ENCODE data around the gene PTPRM.
A peak's percentile ranks its signal among the peaks of the same experiment; 100 is the strongest.

PTPRM gene

DNA sequence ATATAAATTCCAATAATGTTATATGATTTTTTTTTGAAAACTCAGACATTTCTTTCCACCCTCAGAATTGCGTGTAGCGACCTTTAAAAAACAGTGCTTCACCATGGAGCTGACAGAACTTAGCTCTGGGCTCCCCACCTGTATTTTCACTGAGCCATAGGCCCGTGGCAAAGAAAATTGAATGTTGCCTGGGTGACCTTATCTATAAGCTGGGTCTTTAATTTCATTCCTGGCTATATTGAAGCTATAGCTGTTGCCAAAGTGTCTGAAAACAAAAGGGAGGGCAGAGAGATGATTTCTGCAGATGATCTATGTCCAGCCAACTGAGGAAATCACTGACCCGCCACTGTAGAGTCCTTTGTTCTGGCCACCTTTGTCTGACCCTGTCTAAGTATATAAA, 411.7 kb downstream of the PTPRM start:
- Histone ChIP-seq H3K4me1 (ENCODE audit: control insufficient read depth, insufficient read depth, low read length) (no peaks in the 10 kb centered on the region), H3K27me3 (ENCODE audit: control insufficient read depth, insufficient read depth, low read length) (no peaks in the 10 kb centered on the region), H3K4me3 (ENCODE audit: low read length) (no peak overlapping the region), H3K36me3 (ENCODE audit: control insufficient read depth, insufficient read depth, low read length) (no peaks in the 10 kb centered on the region), H3K27ac (ENCODE audit: low read length) (no peak overlapping the region), H3K9me3 (ENCODE audit: control insufficient read depth, insufficient read depth, low read length) (no peaks in the 10 kb centered on the region)
- no CpG with 5 or more reads among the region's 4 CpGs for WGBS (ENCODE audit: insufficient coverage, insufficient read length)
- DNase-seq (ENCODE audit: low read depth, low spot score) = no peak

DNA sequence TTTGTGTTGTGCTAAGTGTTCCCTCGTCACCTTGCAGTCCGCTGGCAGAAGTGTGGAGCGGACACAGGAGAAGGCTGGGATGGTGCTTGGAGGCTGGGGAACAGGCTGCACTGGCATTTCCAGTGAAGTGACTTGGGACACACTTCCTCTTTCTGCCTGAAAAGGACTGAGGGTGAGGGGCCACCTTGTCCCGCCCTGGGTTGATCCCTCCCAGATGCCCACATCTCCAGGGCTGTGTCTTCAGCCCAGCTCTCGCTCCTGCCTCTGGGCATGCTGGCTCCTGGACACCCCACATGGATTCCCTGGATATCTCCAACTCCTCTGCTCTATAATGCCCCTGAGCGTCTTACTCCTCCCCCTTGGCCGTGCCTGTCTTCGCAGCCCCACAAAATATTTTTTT, 412.6 kb downstream of the PTPRM start:
- H3K36me3 ChIP-seq (ENCODE audit: control insufficient read depth, insufficient read depth, low read length) = no peaks in the 10 kb centered on the region
- H3K9me3 ChIP-seq (ENCODE audit: control insufficient read depth, insufficient read depth, low read length) = no peaks in the 10 kb centered on the region
- no CpG with 5 or more reads among the region's 8 CpGs for WGBS (ENCODE audit: insufficient coverage, insufficient read length)
- no peak overlapping the region for H3K4me3 ChIP-seq (ENCODE audit: low read length)
- no peak for DNase-seq (ENCODE audit: low read depth, low spot score)
- no peaks in the 10 kb centered on the region for H3K4me1 ChIP-seq (ENCODE audit: control insufficient read depth, insufficient read depth, low read length)
- H3K27me3 ChIP-seq (ENCODE audit: control insufficient read depth, insufficient read depth, low read length) = no peaks in the 10 kb centered on the region
- no peak overlapping the region for H3K27ac ChIP-seq (ENCODE audit: low read length)

DNA sequence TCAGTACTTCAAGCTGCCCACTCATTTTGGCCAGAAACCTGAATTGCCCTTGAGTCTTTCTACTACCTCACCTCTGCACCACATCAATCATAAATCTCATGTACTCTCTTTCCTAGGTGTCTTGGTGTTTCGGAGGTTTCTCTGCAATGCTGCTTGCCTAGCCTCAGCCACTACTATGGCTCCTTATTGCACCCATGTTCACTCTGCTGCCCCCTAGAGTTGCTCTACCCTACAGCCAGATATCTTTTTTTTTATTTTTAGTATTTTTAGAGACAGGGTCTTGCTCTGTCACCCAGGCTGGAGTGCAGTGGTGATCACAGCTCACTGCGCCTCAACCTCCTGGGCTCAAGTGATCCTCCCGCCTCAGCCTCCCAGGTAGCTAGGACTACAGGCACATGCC, 413.0 kb downstream of the PTPRM start:
- Histone ChIP-seq H3K36me3 (ENCODE audit: control insufficient read depth, insufficient read depth, low read length) (no peaks in the 10 kb centered on the region), H3K9me3 (ENCODE audit: control insufficient read depth, insufficient read depth, low read length) (no peaks in the 10 kb centered on the region), H3K4me3 (ENCODE audit: low read length) (no peak overlapping the region), H3K4me1 (ENCODE audit: control insufficient read depth, insufficient read depth, low read length) (no peaks in the 10 kb centered on the region), H3K27me3 (ENCODE audit: control insufficient read depth, insufficient read depth, low read length) (no peaks in the 10 kb centered on the region), H3K27ac (ENCODE audit: low read length) (no peak overlapping the region)
- no CpG with 5 or more reads among the region's 3 CpGs for WGBS (ENCODE audit: insufficient coverage, insufficient read length)
- peak; percentile 33 for DNase-seq (ENCODE audit: low read depth, low spot score)

DNA sequence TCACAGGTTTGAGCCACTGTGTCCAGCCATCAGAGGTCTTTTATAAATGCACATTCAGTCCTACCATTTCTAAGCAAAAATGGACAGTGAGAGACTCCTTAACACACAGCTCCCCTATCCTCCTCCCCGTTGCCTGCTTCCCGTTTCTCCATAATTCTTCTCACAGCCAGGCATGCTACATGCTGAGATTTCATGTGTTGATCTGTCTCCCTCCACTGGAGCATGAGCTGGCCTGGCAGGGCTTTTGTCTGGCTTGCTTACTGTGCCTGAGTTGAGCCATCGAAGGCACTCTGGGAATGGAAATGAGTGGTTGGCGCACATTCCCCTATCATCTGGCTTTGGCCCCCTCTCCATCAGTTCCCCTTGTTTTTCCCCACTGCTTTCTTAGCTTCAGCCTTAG, 413.5 kb downstream of the PTPRM start:
- no CpG with 5 or more reads among the region's 4 CpGs for WGBS (ENCODE audit: insufficient coverage, insufficient read length)
- no peak overlapping the region for H3K4me3 ChIP-seq (ENCODE audit: low read length)
- no peaks in the 10 kb centered on the region for H3K4me1 ChIP-seq (ENCODE audit: control insufficient read depth, insufficient read depth, low read length)
- H3K27me3 ChIP-seq (ENCODE audit: control insufficient read depth, insufficient read depth, low read length) = no peaks in the 10 kb centered on the region
- H3K9me3 ChIP-seq (ENCODE audit: control insufficient read depth, insufficient read depth, low read length) = no peaks in the 10 kb centered on the region
- no peaks in the 10 kb centered on the region for H3K36me3 ChIP-seq (ENCODE audit: control insufficient read depth, insufficient read depth, low read length)
- DNase-seq (ENCODE audit: low read depth, low spot score) = no peak
- no peak overlapping the region for H3K27ac ChIP-seq (ENCODE audit: low read length)

DNA sequence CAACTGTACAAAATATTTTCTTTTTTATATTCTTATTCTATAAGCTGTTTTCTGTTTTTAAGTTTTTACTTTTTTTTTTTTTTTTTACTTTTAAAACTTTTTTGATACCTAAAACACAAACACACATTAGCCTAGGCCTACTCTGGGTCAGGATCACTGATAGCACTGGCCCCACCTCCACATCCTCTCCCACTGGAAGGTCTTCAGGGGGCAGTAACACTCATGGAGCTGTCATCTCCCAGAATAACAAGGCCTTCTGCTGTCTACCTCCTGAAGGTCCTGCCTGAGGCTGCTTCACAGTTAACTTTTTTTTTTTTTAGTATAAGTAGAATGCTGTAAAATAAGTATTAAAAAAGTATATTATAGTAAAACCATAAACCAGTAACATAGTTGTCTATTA, 415.1 kb downstream of the PTPRM start:
- no peaks in the 10 kb centered on the region for H3K4me1 ChIP-seq (ENCODE audit: control insufficient read depth, insufficient read depth, low read length)
- H3K4me3 ChIP-seq (ENCODE audit: low read length) = no peak overlapping the region
- no peak for DNase-seq (ENCODE audit: low read depth, low spot score)
- H3K27me3 ChIP-seq (ENCODE audit: control insufficient read depth, insufficient read depth, low read length) = no peaks in the 10 kb centered on the region
- H3K36me3 ChIP-seq (ENCODE audit: control insufficient read depth, insufficient read depth, low read length) = no peaks in the 10 kb centered on the region
- H3K9me3 ChIP-seq (ENCODE audit: control insufficient read depth, insufficient read depth, low read length) = no peaks in the 10 kb centered on the region
- H3K27ac ChIP-seq (ENCODE audit: low read length) = no peak overlapping the region

DNA sequence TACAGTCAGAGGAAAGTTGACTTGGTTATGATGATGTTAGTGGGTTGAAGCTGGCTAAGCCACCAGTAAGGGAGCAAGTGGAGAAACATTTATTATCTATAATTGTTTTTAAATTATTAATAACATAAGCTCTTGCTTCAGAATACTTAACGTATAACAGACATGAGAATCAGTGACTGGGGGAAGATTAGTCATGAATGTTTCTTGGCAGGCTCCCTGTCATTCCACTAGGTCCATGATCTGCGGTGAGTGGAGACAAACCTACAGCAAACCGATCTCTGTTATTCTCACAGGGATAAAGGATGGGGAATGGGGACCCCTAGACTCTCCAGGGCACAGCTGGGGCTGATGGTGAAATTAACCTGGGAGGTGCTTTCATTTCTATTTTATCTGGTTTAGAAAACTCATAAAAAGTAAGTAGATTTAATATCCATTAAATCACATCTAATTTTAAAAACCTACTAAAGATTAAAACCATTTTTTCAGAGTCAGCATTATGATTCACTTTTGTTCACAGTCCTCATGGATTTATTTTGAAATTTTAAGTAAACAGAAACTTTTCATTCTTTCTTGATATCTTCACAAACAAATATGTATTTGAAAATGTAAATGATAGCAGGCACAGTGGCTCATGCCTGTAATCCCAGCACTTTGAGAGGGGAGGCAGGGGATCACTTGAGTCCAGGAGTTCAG, 420.3 kb downstream of the PTPRM start:
- Histone ChIP-seq H3K4me1 (ENCODE audit: control insufficient read depth, insufficient read depth, low read length) (no peaks in the 10 kb centered on the region), H3K27ac (ENCODE audit: low read length) (no peak overlapping the region), H3K4me3 (ENCODE audit: low read length) (no peak overlapping the region), H3K9me3 (ENCODE audit: control insufficient read depth, insufficient read depth, low read length) (no peaks in the 10 kb centered on the region), H3K27me3 (ENCODE audit: control insufficient read depth, insufficient read depth, low read length) (no peaks in the 10 kb centered on the region), H3K36me3 (ENCODE audit: control insufficient read depth, insufficient read depth, low read length) (no peaks in the 10 kb centered on the region)
- no CpG with 5 or more reads among the region's 3 CpGs for WGBS (ENCODE audit: insufficient coverage, insufficient read length)
- DNase-seq (ENCODE audit: low read depth, low spot score) = no peak

DNA sequence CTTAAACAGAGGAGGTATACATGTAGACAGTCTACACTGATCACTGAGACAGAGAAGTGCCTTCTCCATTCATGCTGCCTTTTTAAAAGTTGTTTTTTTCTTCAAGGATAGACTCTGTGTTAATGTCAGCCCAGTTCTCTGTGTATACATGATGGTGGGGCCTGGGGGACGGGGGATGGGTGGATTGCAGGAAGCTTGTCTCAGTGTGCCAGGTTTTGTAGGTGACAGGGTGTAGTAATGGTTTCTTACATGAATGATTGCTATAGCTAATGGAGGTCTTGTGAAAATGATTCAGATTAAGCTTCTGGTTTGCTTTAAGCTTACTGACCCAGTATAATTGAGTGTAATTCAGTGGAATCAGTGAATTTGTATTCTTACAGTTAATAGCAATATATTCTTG, 423.6 kb downstream of the PTPRM start:
- WGBS (ENCODE audit: insufficient coverage, insufficient read length) = no CpG with 5 or more reads among the region's 1 CpG
- DNase-seq (ENCODE audit: low read depth, low spot score) = no peak
- no peaks in the 10 kb centered on the region for H3K27me3 ChIP-seq (ENCODE audit: control insufficient read depth, insufficient read depth, low read length)
- no peak overlapping the region for H3K4me3 ChIP-seq (ENCODE audit: low read length)
- no peaks in the 10 kb centered on the region for H3K4me1 ChIP-seq (ENCODE audit: control insufficient read depth, insufficient read depth, low read length)
- no peaks in the 10 kb centered on the region for H3K36me3 ChIP-seq (ENCODE audit: control insufficient read depth, insufficient read depth, low read length)
- no peak overlapping the region for H3K27ac ChIP-seq (ENCODE audit: low read length)
- H3K9me3 ChIP-seq (ENCODE audit: control insufficient read depth, insufficient read depth, low read length) = no peaks in the 10 kb centered on the region

DNA sequence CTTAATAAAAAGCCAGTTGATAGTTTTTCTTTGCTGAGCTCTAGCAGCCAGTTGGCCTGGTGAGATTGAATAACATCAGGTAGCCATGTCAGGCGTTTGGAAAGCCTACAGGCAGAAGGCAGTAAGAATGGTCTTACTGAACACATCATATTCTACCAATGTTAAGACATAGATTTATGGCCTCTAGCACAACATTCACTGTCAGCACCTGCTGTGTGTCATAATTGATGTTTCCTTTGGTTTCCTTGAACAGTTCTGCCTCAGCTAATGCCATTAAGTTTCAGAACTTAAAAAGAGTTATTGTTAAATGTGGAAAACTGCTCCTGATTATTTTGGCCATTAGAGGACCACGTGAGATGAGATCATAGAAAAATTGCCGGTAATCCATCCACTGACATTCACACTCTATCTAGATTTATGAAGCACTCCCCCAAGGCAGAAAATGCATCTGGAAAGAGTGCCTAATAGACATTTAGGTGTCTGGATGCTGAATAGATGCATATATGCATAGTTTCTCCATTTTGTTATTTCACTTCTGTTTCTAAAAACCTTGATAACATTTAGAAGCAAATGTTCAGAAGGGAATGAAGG, 434.7 kb downstream of the PTPRM start:
- Histone ChIP-seq H3K4me3 (ENCODE audit: low read length) (no peak overlapping the region), H3K36me3 (ENCODE audit: control insufficient read depth, insufficient read depth, low read length) (no peaks in the 10 kb centered on the region), H3K4me1 (ENCODE audit: control insufficient read depth, insufficient read depth, low read length) (peaks cover 1% of the 10 kb centered on the region; the same call in 1 of the 2 replicates), H3K9me3 (ENCODE audit: control insufficient read depth, insufficient read depth, low read length) (no peaks in the 10 kb centered on the region), H3K27me3 (ENCODE audit: control insufficient read depth, insufficient read depth, low read length) (no peaks in the 10 kb centered on the region), H3K27ac (ENCODE audit: low read length) (no peak overlapping the region)
- DNase-seq (ENCODE audit: low read depth, low spot score) = no peak
- WGBS (ENCODE audit: insufficient coverage, insufficient read length) = no CpG with 5 or more reads among the region's 3 CpGs

DNA sequence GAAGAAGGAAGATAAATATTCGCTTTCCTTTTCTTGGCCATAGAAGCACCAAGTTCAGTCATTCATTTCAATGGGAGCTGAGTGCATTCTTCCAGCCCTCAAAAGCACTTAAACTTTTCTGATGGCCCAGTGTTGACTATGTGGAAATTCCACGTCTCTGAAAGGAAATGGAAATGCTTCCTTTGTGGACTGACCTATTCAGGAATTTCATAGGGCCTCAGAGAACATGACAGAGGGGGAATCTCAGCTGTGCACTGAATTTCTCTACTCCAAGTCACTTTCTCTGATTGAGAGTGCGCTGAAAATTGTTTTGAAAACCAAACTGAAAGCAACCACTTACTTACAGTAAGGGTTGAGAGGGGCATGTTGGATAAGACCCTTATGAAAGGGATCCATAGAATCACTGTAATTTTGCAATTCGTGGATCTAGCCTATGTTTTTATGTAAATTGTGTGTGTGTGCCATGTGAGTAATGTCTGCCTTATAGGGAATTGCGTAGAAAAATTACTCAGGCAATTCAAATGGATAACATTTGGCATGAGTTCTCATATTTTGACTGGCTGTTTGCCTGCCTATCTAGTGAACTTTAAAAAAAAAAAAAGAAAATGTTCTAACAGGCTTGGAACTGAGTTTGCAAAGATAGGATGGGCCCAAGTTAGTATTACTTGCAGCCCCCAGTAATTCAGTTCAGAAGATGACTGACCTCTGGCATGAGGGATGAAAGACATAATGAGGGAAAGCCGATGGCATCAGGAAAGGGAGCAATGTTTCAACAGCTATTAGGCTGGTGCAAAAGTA, 437.0 kb downstream of the PTPRM start:
- H3K4me3 ChIP-seq (ENCODE audit: low read length) = no peak overlapping the region
- H3K9me3 ChIP-seq (ENCODE audit: control insufficient read depth, insufficient read depth, low read length) = no peaks in the 10 kb centered on the region
- H3K27me3 ChIP-seq (ENCODE audit: control insufficient read depth, insufficient read depth, low read length) = no peaks in the 10 kb centered on the region; the same call in 1 of the 2 replicates
- DNase-seq (ENCODE audit: low read depth, low spot score) = no peak
- peaks cover 1% of the 10 kb centered on the region; the same call in 1 of the 2 replicates for H3K4me1 ChIP-seq (ENCODE audit: control insufficient read depth, insufficient read depth, low read length)
- H3K27ac ChIP-seq (ENCODE audit: low read length) = no peak overlapping the region
- H3K36me3 ChIP-seq (ENCODE audit: control insufficient read depth, insufficient read depth, low read length) = no peaks in the 10 kb centered on the region
- WGBS (ENCODE audit: insufficient coverage, insufficient read length) = no CpG with 5 or more reads among the region's 6 CpGs

DNA sequence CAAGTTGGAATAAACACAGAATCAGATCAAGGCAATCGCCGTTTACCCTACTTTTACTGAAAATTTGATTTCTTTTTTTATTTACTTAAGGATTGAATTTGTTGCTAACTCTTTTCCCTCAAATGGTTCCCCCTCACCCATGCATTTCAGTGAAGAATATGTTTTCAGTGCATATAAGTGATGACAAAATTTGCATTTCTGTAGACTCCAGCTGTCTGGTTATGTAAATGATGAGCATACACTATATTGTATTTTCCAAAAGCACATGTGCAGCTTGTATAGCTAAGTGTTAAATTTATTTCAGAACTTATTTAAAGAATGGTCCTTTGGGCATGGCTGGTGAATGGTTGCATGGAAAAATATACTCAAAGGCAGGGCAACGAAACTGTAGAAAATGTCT, 437.7 kb downstream of the PTPRM start:
- Histone ChIP-seq H3K27me3 (ENCODE audit: control insufficient read depth, insufficient read depth, low read length) (no peaks in the 10 kb centered on the region; the same call in 1 of the 2 replicates), H3K36me3 (ENCODE audit: control insufficient read depth, insufficient read depth, low read length) (no peaks in the 10 kb centered on the region), H3K4me1 (ENCODE audit: control insufficient read depth, insufficient read depth, low read length) (peaks cover 1% of the 10 kb centered on the region; the same call in 1 of the 2 replicates), H3K4me3 (ENCODE audit: low read length) (no peak overlapping the region), H3K9me3 (ENCODE audit: control insufficient read depth, insufficient read depth, low read length) (no peaks in the 10 kb centered on the region), H3K27ac (ENCODE audit: low read length) (no peak overlapping the region)
- no peak for DNase-seq (ENCODE audit: low read depth, low spot score)
- no CpG with 5 or more reads among the region's 3 CpGs for WGBS (ENCODE audit: insufficient coverage, insufficient read length)

Data from iPS DF 6.9 (cell line).